T follicular helper cell (primary cell): ENCODE results near the gene PUM2.
"Not testable (repeated sequence)": the region's sequence is repeated elsewhere in the genome, so short reads cannot be mapped to it uniquely, and the experiment has no call there.

Experiments
- DNase-seq: peaks from one replicate; pipeline ENCODE4 v3.0.0-alpha.2; 2020; ENCODE audit warnings: low read depth

The PUM2 gene

DNA sequence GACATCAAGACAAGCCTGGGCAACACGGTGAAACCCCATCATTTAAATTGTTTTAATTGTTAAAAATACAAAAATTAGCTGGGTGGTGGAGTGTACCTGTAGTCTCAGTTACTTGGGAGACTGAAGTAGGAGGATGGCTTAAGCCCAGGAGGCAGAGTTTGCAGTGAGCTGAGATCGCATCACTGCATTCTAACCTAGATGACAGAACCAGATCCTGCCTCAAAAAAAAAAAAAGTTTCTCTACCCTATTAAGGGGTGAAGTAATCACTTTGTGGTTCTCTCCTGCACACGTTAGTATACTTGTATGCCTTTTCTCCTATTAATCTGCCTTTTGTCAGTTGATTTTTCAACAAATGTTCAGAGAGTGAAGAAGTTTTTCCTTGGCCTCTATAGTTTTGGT, 18.1 kb upstream of the PUM2 start:
- no peak for DNase-seq

- DNase-seq = not testable (repeated sequence)
These were observed 17.3 kb upstream of the PUM2 start for GRCh38 chr2:20367929-20368328.

- no peak for DNase-seq
These were observed 16.1 kb upstream of the PUM2 start for GRCh38 chr2:20366672-20367116.

GRCh38 chr2:20365249-20365817, 14.7 kb upstream of the PUM2 start:
- no peak for DNase-seq

DNA sequence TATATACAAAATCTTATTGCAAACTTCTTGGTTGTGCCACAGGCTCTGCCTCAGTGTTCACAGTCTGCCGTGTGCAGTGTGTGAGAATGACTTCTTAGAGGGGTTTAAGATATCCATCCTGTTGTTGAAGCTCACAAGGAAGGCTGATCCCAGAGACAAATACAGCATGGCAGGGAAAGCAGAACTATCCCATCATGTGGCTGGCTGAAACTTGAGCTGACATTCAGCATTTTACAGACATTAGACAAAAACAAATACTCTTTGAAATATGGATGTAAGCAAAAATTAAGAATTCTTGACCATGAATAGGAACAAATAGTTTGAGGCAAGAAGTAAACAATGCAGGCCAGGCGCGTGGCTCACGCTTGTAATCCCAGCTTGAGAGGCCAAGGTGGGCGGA, 12.9 kb upstream of the PUM2 start:
- DNase-seq = no peak

DNA sequence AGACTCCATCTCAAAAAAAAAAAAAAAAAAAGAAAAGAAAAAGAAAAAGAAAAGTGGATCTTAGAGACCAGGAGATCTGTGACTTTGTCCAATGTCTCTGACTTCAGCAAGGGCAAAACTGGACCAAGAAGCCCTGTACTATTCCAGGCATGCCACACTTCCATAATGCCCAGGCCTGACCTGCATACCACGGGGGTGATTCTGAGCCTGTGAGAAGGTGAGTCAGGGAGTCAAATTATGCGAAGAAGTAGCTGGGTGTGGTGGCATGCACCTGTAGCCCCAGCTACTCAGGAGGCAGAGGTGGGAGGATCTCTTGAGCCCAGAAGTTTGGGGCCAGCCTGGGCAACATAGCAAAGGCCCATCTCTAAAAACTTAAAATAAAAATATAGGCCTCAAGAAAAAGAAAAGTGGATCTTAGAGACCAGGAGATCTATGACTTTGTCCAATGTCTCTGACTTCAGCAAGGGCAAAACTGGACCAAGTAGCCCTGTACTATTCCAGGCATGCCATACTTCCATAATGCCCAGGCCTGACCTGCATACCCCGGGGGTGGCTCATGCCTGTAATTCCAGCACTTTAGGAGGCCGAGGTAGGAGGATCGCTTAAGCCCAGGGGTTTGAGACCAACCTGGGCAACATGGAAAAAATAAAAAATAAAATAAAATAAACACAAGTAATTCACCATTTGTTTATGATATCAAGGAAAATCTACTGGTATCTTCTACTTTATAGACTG, 12.2 kb upstream of the PUM2 start:
- DNase-seq = no peak

GRCh38 chr2:20361893-20362292, 11.2 kb upstream of the PUM2 start:
- no peak for DNase-seq

DNA sequence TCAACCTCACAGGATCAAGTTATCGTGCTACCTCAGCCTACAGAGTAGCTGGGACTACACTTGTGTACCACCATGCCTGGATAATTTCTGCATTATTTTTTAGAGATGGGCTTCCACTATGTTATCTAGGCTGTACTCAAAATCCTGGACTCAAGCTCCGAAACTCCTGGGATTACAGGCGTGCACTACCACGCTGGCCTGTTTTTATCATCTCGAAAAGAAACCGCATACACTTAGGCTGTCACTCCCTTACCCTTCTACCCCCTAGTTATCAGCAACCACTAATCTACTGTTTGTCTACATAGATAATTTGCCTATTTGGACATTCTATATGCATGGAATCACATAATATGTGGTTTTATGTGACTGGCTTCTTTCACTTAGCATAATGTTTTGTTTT, 8.5 kb upstream of the PUM2 start:
- DNase-seq = no peak

- DNase-seq = no peak
These were observed 7.2 kb upstream of the PUM2 start for GRCh38 chr2:20357638-20358389.

GRCh38 chr2:20356042-20356441, 5.4 kb upstream of the PUM2 start:
- DNase-seq = no peak

- no peak for DNase-seq
These were observed 4.5 kb upstream of the PUM2 start for GRCh38 chr2:20355131-20355530.

DNA sequence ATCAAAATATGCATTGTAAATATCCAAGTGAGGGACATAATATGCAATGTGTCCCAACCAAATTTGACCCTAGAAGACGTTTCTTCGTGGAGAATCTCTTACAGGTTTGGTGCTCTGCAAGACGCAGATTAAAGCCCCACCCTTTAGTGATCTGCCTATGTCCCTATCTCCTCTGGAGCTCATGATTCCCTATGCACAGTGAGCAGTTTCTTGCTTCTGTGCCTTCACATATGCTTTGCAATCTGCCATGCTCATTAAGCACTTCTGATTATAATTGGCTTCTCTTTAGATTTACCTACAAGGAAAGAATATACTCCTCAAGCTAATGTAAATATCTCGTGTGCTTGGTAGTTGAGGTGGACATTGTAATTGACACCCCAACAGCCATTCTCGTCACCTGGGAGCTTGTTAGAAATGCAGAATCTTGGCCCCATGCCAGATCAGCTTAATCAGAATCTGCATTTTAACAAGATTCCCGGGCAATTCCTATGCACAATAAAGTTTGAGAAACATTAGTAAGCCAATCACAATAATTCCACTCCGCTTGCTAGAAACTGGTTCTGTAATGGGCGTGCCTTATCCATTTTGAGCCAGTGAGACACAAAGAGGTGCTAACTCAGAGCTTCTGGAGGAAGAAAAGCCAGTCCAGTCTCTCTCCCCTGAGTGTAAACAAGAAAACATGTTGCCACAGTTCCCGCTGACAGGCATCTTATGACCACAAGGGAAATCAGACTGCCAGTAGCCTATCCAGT, 2.8 kb upstream of the PUM2 start:
- no peak for DNase-seq

DNA sequence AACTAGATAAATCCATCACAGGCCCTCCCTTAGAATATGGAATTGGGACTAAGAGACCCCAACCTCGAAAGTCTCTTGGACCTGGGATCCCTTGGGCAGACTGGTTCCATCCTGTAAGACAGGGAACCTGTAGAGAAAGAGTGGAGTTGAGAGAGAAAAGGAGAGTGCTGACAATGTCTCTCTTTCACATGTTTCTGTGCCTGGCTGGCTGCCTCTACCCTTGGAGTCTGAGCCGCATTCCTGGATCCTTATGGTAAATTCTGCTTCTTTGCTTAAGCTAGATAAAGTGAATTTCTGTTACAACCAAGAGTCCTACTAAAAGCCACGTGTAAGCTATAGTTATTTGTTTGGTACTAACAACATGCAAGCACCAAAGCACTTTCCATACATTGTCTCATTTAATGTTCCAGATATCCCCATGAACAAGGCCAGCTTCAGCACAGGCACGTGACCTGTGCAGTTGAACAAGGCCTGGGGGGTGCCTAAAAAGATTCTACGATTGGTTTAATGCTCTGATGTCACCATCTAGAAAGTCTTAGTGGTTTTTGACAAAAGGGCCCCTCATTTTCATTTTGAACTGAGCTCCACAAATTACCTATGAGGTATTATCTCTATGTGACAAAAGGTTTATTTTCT, 2.1 kb upstream of the PUM2 start:
- no peak for DNase-seq

DNA sequence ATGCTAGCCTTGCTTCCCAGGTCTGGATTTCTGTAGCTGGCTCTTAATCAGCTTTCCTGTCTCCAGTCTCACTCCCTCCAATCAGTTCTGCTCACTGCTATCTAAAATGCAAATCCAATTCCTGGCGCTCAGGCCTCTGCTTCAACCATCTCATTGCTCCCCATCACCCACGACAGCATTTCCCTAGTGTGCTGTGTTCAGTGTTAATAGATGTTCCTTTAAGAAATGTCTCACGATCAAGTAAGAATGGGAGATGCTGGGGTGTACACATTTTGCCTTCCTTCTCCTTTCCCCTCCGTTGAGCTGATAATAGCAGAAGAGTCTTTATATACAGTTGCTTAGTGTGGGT, 1.6 kb upstream of the PUM2 start:
- DNase-seq = no peak

DNA sequence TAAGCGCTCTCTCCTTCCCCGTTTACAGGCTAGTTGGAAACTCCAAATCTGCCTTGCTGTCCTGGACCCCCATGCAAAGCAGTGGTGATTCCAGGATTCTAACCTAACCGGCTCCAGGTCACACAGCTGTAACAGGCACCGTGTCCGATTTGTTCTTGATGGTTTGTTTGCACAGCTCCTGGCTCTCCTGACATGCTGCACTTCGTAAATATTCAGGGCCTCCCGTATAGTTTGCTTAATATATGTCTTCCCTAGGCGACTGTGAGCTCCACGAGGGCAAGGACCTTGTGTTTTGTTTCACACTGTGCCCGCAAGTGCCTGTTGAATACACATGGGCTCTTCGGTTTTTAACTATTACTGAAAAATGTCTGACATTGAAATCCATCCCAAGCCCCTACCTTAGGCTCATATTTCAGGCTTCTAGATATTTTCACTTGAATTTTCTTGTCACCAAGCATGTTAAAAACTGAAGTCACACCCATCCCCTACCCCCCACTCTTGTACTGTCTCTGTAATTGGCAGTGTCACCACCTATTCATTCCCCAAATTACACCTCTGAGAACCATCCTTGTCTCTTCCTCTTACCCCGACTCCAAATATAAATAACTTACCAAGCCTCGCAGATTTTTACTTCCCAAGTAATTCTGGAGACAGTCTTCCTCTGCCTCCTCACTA, 1.0 kb upstream of the PUM2 start:
- no peak for DNase-seq

DNA sequence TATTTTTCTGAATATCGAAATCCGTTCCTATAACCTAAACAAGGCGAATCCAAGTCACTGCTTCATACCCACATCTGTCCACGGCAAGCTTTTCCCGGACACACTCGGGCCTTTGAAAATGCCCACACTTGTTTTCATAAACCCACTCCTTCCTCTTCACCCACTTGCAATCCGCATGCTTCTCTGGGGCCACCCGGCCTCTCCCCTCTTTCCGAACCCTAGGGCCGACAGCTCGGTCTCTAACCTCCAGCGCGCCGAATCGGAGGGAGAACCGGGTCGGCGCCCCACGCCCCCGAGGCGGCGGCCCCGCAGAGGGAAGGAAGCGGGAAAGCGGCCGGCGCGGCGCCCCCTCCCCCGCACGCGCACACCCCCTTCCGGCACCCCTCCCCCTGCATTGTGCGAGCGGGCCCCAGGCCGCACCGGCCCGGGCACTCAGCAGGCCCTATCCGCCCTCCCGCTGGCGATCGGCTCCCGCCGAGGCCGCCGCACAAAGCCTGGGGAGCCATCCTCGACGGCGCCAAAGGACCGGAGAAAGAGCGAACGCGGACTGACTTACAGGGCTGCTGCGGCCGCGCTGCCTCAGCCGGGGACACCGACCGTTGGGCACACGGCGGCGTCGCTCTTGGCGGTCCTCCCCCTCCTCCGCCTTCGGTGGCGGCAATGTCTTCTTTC, 467 bp downstream of the PUM2 start:
- DNase-seq = peak; percentile 30

DNA sequence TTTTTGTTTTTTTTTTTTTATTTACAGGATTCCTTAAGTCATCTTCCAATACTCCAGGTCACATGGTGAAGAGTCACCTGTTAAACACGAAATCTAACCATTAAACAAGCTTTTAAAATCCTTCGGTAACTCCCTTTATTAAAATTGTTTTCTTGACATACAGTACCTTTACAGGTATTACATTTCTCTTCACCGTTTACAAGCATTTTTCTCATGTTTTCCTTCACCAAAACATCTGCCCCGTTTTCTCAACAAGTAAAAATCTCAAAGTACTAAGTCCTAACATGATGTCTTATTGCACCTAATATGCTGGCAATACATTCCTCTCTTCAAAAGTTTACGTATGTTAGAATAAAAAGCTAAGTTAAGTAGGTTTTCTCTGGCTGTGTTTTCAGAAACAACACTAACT, 1.1 kb downstream of the PUM2 start:
- DNase-seq = no peak

GRCh38 chr2:20348542-20348941, 2.1 kb downstream of the PUM2 start:
- no peak for DNase-seq

GRCh38 chr2:20346565-20347381, 3.9 kb downstream of the PUM2 start:
- no peak for DNase-seq

- DNase-seq = no peak
These were observed 7.5 kb downstream of the PUM2 start for GRCh38 chr2:20343128-20343527.
